DMS79 treated with DMSO at 0.1 percent for 48 hours (cell line): ENCODE measurements around the gene BLMH.
"Not testable (repeated sequence)": the region's sequence is repeated elsewhere in the genome, so short reads cannot be mapped to it uniquely, and the experiment has no call there.

Experiments used
- DNase-seq: peaks from one replicate; lab custom pipeline; 2025; lab: John Stamatoyannopoulos, UW

Gene BLMH

GRCh38 chr17:30228011-30228410 is 63.7 kb downstream of the BLMH start:
- DNase-seq, result no peak

DNA sequence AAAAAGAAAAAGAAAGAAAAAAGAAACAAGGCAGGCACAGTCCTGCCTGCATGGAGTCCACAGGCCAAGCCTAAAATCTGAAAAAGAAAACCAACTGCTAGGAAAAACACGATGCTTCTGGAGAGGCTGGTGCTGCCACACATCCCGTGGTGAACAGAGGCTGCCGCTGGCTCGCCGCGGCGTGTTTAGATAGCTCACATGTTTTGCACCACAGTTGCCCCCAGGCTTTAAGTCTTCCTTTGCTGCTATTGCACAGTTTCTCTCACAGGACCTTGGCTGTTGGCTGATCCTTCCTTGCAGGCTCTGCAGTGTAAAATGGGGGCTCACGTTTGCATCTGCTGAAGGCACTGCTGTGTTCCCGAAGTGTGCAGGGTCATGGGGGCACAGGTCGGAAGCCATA is 64.9 kb downstream of the BLMH start:
- DNase-seq, result no peak

DNA sequence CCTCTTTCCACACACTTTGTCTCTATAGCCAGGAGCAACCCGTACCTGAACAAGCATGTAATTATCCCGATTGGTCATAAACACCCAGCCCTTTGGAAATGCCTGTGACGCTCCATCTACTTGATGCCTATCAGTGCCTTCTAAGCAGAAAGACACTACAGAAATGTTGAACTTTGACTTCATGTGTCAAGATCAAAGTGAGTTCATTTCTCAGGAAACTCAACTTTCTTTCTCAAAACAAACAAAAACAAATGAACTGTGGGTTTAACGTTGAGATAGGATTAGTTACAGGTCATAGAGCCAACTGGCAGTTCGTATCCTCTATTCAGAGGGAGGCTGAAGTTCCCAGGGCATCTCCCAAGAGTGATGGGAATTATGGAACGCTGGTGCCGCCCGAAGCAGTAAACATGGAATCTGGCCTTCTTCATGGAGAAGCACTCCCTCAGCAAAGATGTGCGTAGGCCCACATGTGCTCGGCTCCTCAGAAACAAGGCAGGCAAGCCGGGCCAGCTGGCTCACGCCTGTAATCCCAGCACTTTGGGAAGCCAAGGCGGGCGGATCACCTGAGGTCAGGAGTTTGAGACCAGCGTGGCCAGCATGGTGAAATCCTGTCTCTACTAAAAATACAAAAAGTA is 65.7 kb downstream of the BLMH start:
- no peak for DNase-seq

DNA sequence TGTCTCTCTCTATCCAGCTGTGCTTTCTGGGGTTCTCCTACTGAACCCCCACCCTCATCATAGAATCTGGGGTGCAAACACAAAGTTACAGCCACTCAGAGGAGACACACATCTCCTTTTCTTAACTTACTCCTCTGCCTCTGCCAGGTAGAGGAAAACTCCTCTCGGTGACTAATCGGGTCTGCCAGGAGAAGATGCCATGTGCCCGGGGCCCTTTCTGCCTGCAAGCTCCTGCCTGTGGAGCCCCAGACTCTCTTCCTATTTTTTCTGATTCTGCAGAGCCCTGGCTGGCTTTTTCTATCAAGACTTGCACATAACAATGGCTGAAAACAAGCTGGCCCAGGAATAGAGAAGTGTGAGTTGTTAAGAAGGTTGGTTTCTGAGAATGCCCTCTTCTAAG is 66.6 kb downstream of the BLMH start:
- no peak for DNase-seq

DNA sequence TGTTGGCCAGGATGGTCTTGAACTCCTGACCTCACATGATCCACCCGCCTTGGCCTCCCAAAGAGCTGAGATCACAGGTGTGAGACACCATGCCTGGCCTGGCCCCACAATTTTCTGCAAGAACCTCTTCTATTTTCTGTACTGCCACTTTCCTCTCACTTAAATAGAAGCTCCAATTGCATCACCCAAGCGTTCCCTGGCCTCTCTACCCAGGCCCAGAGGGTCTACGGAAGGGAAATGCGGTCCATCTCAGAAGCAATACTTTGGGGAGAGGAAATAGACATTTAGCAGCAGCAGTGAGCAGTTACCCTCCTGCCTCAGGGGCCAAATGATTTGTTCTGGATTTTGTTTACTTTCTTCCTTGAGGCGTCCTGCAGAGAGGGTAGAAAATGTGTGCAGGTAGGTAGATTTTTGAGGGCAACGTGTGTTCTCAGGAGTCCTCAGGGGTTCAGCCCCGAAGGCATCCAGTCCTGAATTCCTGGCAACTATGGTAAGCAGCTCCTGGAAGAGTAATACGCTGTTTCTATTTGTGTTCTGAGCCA is 67.3 kb downstream of the BLMH start:
- no peak for DNase-seq

DNA sequence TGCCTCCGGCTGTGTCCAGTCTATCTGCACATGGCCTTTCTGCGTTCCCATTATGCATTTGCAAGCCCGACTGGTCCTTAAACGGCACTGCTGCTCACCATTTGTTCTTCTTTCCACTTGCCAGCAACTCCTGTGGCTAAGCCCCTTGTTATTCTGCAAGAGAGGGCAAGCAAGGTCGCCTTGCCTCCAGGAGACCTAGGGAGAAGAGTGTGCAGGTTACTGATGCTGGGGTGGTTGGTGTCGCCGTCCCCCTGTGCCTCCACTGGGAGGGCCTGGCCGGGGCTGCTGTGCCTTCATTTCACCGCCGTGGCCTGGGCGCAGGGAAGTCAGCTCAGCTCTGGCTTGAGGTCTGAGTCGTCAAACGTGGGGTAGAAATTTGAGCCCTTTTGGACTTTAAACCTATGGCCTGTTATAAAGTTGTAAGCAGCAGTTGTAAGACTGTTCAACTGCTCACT is 69.0 kb downstream of the BLMH start:
- DNase-seq, result no peak

DNA sequence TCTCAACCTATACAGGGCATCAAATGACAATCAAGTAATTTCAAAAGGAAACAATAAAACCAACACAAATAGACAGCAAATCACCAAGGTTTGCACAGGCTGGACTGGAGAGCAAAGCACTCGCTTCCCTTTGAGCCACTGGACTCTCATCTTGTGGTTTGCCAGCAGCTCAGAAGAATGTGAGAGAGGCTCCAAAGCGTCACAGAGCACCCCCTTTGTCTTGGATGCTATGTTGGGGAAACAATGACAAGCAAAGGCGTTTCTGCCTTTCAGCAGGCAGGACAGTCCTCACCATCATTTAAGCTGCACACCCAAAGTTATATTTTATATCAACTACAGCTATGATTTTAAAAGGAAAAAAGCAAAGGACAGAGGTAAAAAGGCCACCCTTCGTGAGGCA is 69.5 kb downstream of the BLMH start:
- DNase-seq, result no peak

GRCh38 chr17:30221346-30221745 is 70.4 kb downstream of the BLMH start:
- DNase-seq, result no peak

DNA sequence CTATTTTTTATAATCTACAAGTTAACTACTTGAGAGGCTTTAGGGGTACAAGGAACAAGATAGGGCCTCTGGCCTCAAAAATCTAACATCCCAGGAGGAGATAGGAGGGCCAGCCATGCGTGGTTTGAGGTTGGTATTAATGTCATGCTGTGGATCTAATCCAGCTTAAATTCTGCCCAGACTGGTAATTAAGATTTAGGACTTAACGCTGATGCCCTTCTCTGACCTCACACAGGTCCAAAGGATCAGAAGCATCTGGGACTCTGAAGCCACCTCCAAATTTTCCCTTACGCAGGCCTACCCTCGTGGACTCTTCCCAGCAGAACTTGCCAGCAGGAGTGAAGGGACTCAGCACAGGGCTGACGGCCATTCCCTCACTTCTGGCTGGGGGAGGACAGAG is 71.3 kb downstream of the BLMH start:
- no peak for DNase-seq

GRCh38 chr17:30219833-30220232 is 71.9 kb downstream of the BLMH start:
- no peak for DNase-seq

- DNase-seq, result no peak
These were observed 72.4 kb downstream of the BLMH start for GRCh38 chr17:30219315-30219714.

DNA sequence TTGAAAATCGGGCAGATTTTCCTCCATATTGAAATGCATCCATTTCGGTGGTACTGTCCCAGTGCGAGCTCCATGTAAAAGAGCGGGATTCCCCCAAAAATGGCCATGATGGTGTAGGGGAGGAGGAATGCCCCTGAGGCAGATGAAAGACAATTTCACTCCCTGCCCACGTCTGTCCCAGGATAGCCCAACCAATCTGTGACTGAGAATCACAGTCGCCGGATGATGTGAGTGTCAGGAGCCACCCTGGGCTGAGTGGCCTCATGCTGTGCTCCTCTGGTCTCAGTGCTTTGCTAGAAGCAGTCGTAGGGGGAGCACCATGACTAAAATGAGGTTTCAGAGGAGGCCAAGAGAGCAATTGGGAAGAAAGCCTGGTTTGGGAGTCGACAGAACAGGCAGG is 72.9 kb downstream of the BLMH start:
- DNase-seq, result no peak

DNA sequence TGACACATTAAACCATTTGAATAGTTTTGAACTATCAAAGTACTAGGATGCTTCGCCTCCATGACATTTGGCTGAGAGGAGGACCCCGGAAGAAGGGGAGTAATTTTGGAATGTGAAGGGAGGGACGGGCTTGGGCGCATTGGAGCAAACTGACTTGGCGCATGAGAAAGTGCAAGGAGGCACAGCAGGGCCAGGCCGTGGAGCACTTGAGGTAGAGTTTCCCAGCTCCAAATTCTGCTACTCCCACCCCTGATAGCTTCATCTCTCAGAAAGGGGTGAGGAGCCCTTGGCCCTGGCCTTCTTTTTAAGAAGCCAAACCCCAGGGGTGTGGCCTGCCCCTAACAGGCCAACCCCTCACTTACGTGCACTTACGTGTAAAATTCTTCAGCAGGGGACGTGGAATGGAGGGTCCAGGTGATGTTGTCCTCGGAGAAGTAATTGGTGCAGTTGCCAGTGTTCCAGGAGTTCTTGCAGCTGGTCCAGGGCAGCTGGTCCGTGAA is 73.9 kb downstream of the BLMH start:
- no peak for DNase-seq

- no peak for DNase-seq
These were observed 74.7 kb downstream of the BLMH start for GRCh38 chr17:30217054-30217453.

- no peak for DNase-seq
These were observed 79.0 kb downstream of the BLMH start for GRCh38 chr17:30212750-30213149.

DNA sequence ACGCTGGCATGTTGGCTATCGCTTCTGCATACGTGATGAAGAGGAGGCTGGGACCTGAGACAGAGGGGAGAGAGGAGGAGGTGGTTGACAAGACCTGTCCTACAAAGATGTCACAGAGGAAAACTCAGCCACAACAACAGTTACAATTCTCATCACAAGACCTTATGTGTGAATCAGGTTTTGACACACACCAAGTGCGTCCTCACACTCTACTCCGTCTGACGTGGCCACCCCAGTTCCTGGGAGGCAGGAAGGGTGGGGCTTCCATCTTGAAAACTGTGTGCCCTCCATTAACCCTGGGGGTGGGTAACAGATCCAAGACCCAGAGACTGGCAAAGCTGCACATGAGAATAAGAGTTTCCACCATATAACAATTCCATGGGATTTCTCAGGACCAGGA is 80.4 kb downstream of the BLMH start:
- DNase-seq, result no peak

GRCh38 chr17:30210901-30211300 is 80.8 kb downstream of the BLMH start:
- DNase-seq, result no peak

GRCh38 chr17:30210366-30210765 is 81.4 kb downstream of the BLMH start:
- DNase-seq, result no peak

DNA sequence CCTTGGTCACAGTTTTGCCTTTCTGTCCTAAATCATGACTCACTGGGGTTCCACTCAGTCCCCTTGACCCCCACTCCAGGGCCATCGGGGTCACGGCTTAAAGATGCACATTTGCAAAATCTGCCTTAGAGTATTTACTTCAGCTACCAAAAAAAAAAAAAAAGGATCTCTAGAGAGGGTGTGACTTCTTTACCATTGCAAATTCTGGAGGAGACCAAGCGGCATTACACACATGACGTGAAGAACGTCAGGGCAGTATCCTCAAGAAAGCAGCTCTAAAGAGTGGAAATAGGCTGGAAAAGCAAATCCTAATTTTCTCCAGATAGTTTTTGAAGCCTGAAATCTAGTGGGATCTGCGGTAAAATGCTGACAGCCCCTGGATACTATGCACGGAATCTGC is 81.8 kb downstream of the BLMH start:
- no peak for DNase-seq

- no peak for DNase-seq
These were observed 83.5 kb downstream of the BLMH start for GRCh38 chr17:30208214-30208613.

- DNase-seq, result no peak
These were observed 84.1 kb downstream of the BLMH start for GRCh38 chr17:30207655-30208054.

DNA sequence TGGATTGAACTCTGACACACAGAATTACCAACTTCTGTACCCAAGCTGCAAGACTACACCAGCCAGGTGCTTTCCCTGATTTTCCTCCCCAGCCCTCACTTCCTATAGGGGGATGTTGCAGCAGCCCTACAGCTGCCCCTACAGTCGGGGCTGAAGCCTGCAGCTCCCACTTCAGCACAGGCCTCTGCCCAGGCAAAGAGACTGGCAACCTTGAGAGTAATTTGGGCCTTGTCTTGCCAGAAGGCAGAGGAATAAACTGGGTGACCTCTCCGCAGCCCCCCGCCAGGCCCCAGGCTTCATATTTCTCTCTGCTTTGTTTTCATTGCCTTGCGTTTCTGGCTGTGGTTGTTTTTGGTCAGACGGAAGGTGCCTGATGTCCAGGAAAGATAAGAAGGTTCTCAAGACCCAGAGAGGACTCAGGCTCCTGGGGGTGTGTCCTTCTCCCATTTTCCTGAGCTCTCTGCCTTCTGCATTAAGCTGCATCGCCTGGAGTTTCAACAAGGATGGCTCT is 88.2 kb downstream of the BLMH start:
- no peak for DNase-seq

DNA sequence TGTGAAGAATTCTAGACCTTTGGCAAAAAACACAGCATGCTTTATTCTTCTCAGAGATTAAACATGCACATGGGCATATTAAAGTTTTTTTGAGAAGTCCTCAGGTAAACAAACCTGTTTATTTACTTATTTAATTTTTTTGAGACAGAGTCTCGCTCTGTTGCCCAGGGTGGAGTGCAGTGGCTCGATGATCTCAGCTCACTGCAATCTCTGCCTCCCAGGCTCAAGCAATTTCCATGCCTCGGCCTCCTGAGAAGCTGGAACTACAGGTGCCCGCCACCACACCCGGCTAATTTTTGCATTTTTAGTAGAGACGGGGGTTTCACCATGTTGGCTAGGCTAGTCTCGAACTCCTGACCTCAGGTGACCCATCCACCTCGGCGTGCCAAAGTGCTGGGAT is 91.1 kb downstream of the BLMH start:
- DNase-seq, result not testable (repeated sequence)

DNA sequence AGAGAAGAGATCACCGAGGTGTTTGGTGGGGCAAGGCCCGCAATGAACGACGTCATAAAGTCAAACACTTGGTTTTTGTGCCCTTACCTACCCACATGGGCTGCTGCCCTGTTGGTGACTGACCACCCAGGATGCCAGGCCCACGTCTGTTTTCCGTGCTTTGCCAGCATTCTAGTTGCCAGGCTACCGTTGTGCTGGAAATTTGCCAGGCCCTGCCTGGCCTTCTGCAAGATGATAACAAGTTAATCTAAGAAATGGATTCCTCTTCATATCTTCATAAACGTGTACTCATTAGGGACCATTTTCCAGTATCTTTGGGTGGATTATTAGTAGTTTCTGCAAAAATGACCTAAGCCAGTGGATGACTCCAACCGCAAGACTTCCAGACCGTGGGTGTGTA is 91.6 kb downstream of the BLMH start:
- DNase-seq, result no peak
